HG03521 (cell line): ENCODE data around the gene SCPEP1.

Experiments used
- ATAC-seq: cut with Tn5 transposase; IDR thresholded peaks from one replicate; pipeline ENCODE4 v1.9.1; 2021; ENCODE audit warnings: mild to moderate bottlenecking, moderate library complexity; ENCODE audit not compliant: unreplicated experiment

SCPEP1 gene

DNA sequence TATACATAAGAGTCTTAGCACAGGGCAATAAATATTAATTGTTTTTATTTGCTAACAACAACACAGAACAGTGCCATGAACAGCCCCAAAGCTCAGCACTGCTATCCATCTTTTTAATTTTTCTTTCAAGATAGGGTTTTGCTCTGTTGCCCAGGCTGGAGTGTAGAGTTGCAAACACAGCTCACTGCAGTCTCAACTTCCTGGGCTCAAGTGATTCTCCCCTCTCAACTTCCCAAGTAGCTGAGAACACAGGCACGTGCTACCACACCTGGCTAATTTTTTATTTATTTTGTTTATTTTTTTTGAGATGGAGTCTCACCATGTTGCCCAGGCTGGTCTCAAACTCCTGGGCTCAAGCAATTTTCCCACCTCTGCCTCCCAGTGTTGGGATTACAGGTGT, 59.5 kb downstream of the SCPEP1 start:
- ATAC-seq, result no peak

DNA sequence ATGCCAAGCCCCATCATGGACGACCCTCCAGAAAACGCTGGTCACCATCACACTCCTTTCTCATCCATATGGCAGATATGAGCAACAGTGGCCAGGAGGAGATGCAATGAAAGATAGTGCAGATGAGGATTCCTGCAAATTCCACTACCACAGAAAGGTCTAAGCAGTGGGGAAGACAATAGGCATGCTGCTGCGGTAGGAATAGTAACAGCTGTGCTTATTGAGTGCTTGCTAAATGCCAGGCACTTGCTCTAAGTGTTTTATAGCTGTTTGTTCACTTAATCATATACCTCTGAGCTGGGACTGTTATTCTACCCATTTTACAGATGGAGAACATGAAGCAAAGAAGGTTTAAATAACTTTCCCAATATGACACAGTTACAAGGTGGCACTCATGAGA, 60.6 kb downstream of the SCPEP1 start:
- no peak for ATAC-seq

DNA sequence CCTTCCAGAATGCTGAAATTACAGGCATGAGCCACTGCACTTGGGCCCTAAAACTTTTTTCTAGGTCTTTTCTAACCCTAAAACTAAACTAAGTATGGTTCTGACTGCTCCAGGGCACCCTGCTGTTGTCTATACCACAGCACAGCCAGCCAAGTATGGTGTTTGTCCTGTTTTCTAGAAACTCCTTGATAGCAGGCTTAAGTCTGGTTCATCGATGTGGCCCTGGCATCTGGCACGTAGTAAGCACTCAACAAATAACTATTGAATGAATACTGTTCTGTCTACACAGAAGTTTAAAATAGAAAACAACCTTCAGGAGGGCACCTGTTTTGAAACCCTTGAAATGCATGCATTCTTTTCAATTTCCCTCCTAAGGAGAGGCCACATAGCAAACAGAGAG, 62.6 kb downstream of the SCPEP1 start:
- no peak for ATAC-seq

DNA sequence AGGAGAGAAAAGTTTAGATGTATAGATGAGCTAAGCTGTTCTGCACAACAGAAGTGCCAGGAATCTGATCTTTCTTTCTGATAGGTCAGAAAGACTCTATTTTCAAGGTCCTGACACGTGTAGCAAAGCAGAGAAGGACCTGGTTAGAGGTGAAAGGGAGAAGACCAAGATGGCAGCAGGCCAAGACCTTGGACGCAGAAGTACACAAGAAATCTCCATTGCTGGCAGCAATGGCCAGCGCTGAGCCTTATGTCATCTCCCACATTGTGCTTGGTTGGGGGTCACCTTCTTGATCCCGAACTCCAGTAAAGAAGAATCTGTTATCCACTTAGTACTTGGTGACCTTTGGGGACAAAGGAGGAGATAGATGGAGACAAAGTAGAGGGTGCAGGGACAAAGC, 65.3 kb downstream of the SCPEP1 start:
- no peak for ATAC-seq

DNA sequence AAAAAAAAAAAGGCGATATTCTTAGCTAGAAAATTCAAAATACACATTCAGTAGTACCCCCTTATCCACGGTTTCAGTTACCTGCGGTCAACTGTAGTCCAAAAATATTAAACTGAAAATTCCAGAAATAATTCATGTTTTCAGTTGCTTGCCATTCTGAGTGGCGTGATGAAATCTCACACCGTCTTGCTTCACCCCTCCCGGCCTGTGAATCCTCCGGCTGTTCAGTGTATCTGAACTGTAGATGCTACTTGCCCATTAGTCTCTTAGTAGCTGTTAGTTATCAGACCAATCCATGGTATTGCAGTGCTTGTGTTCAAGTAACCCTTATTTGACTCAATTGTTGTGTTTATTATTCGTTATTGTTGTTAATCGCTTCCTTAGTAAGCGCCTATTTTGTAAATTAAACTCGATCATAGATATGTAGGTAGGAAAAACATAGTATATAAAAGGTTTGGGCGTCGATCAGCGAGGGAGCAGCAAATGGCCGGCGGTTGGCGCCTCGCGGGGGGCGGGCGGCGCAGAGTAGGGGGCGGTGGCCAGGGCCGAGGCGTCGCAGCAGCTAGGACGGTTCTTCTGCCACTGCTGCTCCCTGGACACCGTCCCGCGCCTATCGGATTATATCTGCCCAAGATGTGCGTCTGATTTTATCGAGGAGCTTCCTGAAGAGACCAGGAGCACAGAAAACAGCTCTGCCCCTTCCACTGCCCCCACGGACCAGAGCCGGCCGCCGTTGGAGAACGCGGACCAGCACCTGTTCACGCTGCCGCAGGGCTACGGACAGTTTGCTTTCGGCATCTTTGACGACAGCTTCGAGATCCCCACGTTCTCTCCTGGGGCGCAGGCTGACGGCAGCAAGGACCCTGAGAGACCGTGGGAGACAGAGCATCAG, 67.3 kb downstream of the SCPEP1 start:
- no peak for ATAC-seq

DNA sequence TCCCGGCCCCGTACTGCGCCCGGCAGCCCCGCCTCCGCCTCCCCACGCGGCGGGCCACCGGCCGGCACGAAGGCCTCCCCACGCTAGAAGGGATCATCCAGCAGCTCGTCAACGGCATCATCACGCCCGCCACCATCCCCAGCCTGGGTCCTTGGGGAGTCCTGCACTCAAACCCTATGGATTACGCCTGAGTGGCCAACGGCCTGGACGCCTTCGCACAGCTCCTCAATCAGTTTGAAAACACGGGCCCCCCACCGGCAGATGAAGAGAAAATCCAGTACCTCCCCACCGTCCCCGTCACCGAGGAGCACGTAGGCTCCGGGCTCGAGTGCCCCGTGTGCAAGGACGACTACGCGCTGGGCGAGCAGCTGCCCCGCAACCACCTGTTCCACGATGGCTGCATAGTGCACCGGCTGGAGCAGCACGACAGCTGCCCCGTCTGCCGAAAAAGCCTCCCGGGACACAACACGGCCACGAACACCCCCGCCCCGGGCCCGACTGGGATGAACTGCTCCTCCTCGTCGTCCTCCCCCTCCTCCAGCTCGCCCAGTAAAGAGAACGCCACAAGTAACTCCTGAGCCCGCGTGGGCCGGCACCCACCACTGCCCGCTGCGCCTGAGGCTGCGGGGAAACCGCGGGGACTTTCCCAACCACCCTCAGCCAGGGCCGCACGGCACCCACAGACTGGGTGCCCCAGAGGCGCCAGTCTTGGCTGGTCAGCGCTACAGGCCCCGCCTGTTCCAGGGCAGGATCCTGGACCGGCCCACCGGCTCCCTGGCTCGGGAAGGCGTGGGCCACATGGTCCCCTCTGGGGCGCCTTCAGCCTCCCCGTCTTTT, 68.2 kb downstream of the SCPEP1 start:
- ATAC-seq, result no peak

DNA sequence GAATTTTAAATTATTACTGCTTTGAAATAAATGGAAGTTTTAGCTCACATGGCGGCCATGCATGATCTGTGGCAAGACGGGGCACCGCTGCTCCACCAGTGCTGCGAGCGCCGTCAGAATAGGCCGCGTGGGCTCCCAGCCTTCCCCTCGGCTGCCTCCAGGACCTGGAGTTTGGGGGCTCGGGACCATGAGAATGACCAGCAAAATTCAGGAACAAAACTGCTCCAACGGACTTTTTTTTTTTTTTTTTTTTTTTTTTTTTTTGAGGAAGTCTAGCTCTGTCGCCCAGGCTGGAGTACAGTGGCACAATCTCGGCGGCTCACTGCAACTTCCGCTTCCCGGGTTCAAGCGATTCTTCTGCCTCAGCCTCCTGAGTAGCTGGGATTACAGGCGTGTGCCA, 68.8 kb downstream of the SCPEP1 start:
- no peak for ATAC-seq

DNA sequence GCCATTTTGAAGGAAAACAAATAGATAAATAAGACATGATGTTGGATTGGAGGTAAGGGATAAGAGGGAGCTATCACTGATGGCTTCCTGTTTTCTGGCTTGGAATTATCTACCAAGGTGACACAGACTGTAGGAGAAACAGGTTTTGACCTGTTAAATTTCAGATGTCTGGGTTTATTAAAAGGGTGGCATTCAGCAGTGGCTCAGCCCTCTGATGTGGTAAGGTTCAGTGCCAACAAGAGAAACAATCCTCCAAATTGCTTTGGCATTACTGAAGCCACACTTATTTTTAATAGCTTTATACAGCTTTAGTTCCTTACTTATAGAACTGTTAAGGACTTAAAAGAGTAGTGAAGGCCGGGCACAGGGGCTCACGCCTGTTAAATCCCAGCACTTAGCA, 70.2 kb downstream of the SCPEP1 start:
- ATAC-seq, result no peak

DNA sequence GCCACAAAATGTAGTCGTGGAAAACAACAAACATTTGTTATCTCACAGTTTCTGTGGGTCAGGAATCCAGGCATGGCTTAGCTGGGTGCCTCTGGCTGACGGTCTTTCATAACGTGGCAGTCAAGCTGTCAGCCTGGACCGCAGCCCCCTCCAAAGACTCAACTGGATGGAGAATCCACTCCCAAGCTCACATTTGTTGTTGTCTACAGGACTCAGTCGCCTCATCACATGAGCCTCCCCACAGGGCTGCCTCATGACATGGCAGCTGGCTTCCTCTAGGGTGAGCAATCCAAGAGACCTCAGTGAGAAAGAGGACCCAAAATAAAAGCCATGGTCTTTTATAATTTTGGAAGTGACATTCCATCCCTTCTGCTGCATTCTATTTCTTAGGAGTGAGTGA, 72.4 kb downstream of the SCPEP1 start:
- no peak for ATAC-seq

DNA sequence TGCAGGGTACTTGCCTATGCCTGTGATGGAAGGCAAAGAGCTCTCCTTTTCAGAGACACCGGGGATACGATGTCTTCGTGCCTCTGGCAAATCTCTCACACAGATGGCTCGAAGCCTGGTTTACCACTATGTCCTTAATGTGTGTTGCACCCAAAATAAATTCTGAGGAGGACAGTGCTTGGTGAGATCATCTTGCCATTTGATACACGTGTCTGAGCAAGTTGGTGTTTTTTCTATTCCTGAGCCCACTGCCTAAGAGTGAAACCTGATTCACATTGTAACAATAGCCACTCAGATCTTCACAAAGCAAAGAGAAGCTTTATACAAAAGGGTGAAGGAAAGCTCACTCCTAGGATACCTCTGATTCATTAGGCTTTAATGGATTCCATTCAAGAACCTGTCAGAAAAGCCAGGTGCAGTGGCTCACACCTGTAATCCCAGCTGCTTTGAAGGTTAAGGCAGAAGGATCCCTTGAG, 74.0 kb downstream of the SCPEP1 start:
- ATAC-seq, result no peak
